GM19328 (cell line): ENCODE measurements around the gene OR11A1.

Source experiments
- ATAC-seq: cut with Tn5 transposase; IDR thresholded peaks from one replicate; pipeline ENCODE4 v1.9.1; 2021; ENCODE audit warnings: mild to moderate bottlenecking, moderate library complexity; ENCODE audit not compliant: unreplicated experiment

OR11A1 gene

GRCh38 chr6:29403801-29404200 is 53.1 kb downstream of the OR11A1 start:
- ATAC-seq = no peak

- ATAC-seq = no peak
These were observed 57.3 kb downstream of the OR11A1 start for GRCh38 chr6:29399525-29399924.

GRCh38 chr6:29395331-29395730 is 61.5 kb downstream of the OR11A1 start, which contains the start of gene OR12D2:
TSS of gene OR12D2 (plus strand) at chr6:29395631. CDS start at chr6:29396700, 1,069 bp downstream.
- ATAC-seq = no peak

GRCh38 chr6:29388533-29388932 is 68.3 kb downstream of the OR11A1 start:
- no peak for ATAC-seq

- ATAC-seq = no peak
These were observed 80.9 kb downstream of the OR11A1 start for GRCh38 chr6:29376003-29376402.
